Testis (tissue), 2 donors: ENCODE data around the gene HNMT.
"Not testable (repeated sequence)": the region's sequence is repeated elsewhere in the genome, so short reads cannot be mapped to it uniquely, and the experiment has no call there.

ENCODE experiments used
- POLR2A ChIP-seq: fragments of 450-650 bp; IDR thresholded peaks from one replicate; pipeline ENCODE4 v1.6.1; 2017; ENCODE audit warnings: antibody characterized with exemption, mild to moderate bottlenecking, moderate library complexity
- TF ChIP-seq, protein P1 (sequence below), 3 experiments: fragments of 450-650 bp in 2 of 3; fragments of 200-600 bp in 1 of 3; sonication (generic) in 1 of 3; IDR thresholded peaks; one replicate each; pipeline ENCODE4 v1.5.1; 2016 to 2019; ENCODE audit warnings: antibody characterized with exemption in 3 of 3, mild to moderate bottlenecking in 2 of 3, moderate library complexity in 1 of 3

DNA sequence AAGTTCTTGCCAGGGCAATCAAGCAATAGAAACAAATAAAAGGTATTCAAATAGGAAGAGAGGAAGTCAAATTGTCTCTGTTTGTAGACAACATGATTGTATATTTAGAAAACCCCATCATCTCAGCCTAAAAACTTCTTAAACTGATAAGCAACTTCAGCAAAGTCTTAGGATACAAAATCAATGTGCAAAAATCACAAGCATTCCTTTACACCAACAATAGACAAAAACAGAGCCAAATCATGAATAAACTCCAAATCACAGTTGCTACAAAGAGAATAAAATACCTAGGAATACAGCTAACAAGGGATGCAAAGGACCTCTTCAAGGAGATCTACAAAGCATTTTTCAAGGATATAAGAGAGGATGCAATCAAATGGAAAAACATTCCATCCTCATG, 31.9 kb downstream of the HNMT start:
- TF ChIP-seq, protein P1, sequence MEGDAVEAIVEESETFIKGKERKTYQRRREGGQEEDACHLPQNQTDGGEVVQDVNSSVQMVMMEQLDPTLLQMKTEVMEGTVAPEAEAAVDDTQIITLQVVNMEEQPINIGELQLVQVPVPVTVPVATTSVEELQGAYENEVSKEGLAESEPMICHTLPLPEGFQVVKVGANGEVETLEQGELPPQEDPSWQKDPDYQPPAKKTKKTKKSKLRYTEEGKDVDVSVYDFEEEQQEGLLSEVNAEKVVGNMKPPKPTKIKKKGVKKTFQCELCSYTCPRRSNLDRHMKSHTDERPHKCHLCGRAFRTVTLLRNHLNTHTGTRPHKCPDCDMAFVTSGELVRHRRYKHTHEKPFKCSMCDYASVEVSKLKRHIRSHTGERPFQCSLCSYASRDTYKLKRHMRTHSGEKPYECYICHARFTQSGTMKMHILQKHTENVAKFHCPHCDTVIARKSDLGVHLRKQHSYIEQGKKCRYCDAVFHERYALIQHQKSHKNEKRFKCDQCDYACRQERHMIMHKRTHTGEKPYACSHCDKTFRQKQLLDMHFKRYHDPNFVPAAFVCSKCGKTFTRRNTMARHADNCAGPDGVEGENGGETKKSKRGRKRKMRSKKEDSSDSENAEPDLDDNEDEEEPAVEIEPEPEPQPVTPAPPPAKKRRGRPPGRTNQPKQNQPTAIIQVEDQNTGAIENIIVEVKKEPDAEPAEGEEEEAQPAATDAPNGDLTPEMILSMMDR (IDR thresholded peaks at IDR 0.05), result not testable (repeated sequence)
- not testable (repeated sequence) for TF ChIP-seq POLR2A
